MM.1S (cell line): ENCODE data around the gene EMX1.

ENCODE experiments used
- DNase-seq: peaks from one replicate; pipeline ENCODE4 v3.0.0-alpha.2; 2015
- H2AFZ ChIP-seq: fragments of 300-600 bp; sonication (generic); 2 replicates; pipeline ENCODE4 v1.6.0; 2016; ENCODE audit warnings: antibody characterized with exemption, low read length
- H3F3A ChIP-seq: fragments of 300-600 bp; sonication (generic); 2 replicates; pipeline ENCODE4 v1.6.1; 2016; ENCODE audit warnings: mild to moderate bottlenecking, antibody characterized with exemption, low read length, moderate library complexity, mixed read lengths; ENCODE audit not compliant: insufficient read depth
- H3K27ac ChIP-seq: fragments of 300-600 bp; sonication (generic); 2 replicates; pipeline ENCODE4 v1.5.1; 2016; ENCODE audit warnings: mild to moderate bottlenecking, low read length
- H3K27me3 ChIP-seq: fragments of 300-600 bp; sonication (generic); replicated peaks from 2 replicates; pipeline ENCODE4 v1.6.0; 2016; ENCODE audit warnings: low read length; ENCODE audit not compliant: insufficient read depth
- H3K36me3 ChIP-seq: fragments of 300-600 bp; sonication (generic); replicated peaks from 2 replicates; pipeline ENCODE4 v1.6.1; 2016; ENCODE audit warnings: mild to moderate bottlenecking, low read length, mixed read lengths; ENCODE audit not compliant: insufficient read depth
- H3K4me1 ChIP-seq: fragments of 300-600 bp; sonication (generic); 2 replicates; pipeline ENCODE4 v1.6.1; 2016; ENCODE audit warnings: low read length, mixed read lengths
- H3K4me2 ChIP-seq: fragments of 300-600 bp; sonication (generic); 2 replicates; pipeline ENCODE4 v1.6.0; 2016; ENCODE audit warnings: low read depth, low read length
- H3K4me3 ChIP-seq: fragments of 300-600 bp; sonication (generic); 2 replicates; pipeline ENCODE4 v1.5.1; 2016; ENCODE audit warnings: low read length, mixed read lengths
- H3K79me2 ChIP-seq: fragments of 300-600 bp; sonication (generic); 2 replicates; pipeline ENCODE4 v1.6.1; 2016; ENCODE audit warnings: mixed run types, low read length, mixed read lengths
- H3K9ac ChIP-seq: fragments of 300-600 bp; sonication (generic); 2 replicates; pipeline ENCODE4 v1.6.1; 2016; ENCODE audit warnings: low read length, mixed read lengths
- H3K9me2 ChIP-seq: fragments of 300-600 bp; sonication (generic); replicated peaks from 2 replicates; pipeline ENCODE4 v1.6.1; 2016; ENCODE audit warnings: mild to moderate bottlenecking, low read length, mixed read lengths; ENCODE audit not compliant: insufficient read depth
- H3K9me3 ChIP-seq: fragments of 300-600 bp; sonication (generic); replicated peaks from 2 replicates; pipeline ENCODE4 v1.6.1; 2016; ENCODE audit warnings: mild to moderate bottlenecking, low read length, mixed read lengths; ENCODE audit not compliant: insufficient read depth
- H4K20me1 ChIP-seq: fragments of 300-600 bp; sonication (generic); 2 replicates; pipeline ENCODE4 v1.6.1; 2016; ENCODE audit warnings: mild to moderate bottlenecking, low read length, moderate library complexity, mixed read lengths; ENCODE audit not compliant: insufficient read depth
- CTCF ChIP-seq: fragments of 300-600 bp; sonication (generic); IDR thresholded peaks from 2 replicates; pipeline ENCODE4 v1.5.1; 2016; ENCODE audit warnings: antibody characterized with exemption, low read length, mixed read lengths
- EZH2 ChIP-seq: fragments of 300-600 bp; sonication (generic); optimal IDR thresholded peaks from 2 replicates; pipeline ENCODE3; 2017; ENCODE audit warnings: low read depth, mild to moderate bottlenecking, antibody characterized with exemption, low read length, mixed read lengths
- EZH2phosphoT487 ChIP-seq: fragments of 300-600 bp; sonication (generic); IDR thresholded peaks from 2 replicates; pipeline ENCODE4 v1.6.1; 2018; ENCODE audit warnings: antibody characterized with exemption, low read length

Gene EMX1

GRCh38 chr2:72914589-72915319 is 2.6 kb upstream of the EMX1 start:
- no peak overlapping the region for H3K9ac ChIP-seq

GRCh38 chr2:72915320-72915906 is 1.9 kb upstream of the EMX1 start:
- Histone ChIP-seq H3K9me3 (no peaks in the 10 kb centered on the region), H3K4me1 (peaks cover 4% of the 10 kb centered on the region; the same call in 1 of the 2 replicates), H3K27ac (no peak overlapping the region), H3K27me3 (peaks cover 69% of the 10 kb centered on the region), H3K36me3 (no peaks in the 10 kb centered on the region), H3K4me3 (peak overlapping the region; percentile 79), H3K9me2 (no peaks in the 10 kb centered on the region), H3K79me2 (no peaks in the 10 kb centered on the region), H3K4me2 (peak overlapping the region; percentile 100), H3F3A (no peaks in the 10 kb centered on the region), H3K9ac (no peak overlapping the region; the same call in 1 of the 2 replicates), H2AFZ (peak overlapping the region; percentile 93), H4K20me1 (0 out of 2 replicates have a peak, but pooled peaks cover 2% of the 10 kb centered on the region)
- TF ChIP-seq CTCF = no peak
- peak; percentile 76; the same call in 1 of the 2 replicates for TF ChIP-seq EZH2phosphoT487
- TF ChIP-seq EZH2 = peak; percentile 98
- no peak for DNase-seq

More at GRCh38 chr2:72914589-72915319, 2.6 kb upstream of the EMX1 start:
- no peaks in the 10 kb centered on the region for H3K36me3 ChIP-seq
- no peak overlapping the region for H3K4me2 ChIP-seq
- no peaks in the 10 kb centered on the region for H3F3A ChIP-seq
- H3K27me3 ChIP-seq = peaks cover 62% of the 10 kb centered on the region
- H2AFZ ChIP-seq = no peak overlapping the region
- H3K4me1 ChIP-seq = peaks cover 4% of the 10 kb centered on the region; the same call in 1 of the 2 replicates
- H3K9me3 ChIP-seq = no peaks in the 10 kb centered on the region
- H3K27ac ChIP-seq = no peak overlapping the region
- no peaks in the 10 kb centered on the region for H3K79me2 ChIP-seq
- TF ChIP-seq CTCF (no peak), EZH2phosphoT487 (no peak), EZH2 (no peak)
- no peaks in the 10 kb centered on the region for H3K9me2 ChIP-seq
- no peak for DNase-seq
- no peak overlapping the region for H3K4me3 ChIP-seq
- H4K20me1 ChIP-seq = 0 out of 2 replicates have a peak, but pooled peaks cover 2% of the 10 kb centered on the region

- TF ChIP-seq EZH2 (peak; percentile 65), CTCF (no peak)
- H3K27me3 ChIP-seq = peaks cover 76% of the 10 kb centered on the region
- peak overlapping the region; percentile 100 for H3K4me2 ChIP-seq
- H3K4me1 ChIP-seq = peaks cover 4% of the 10 kb centered on the region; the same call in 1 of the 2 replicates
- H2AFZ ChIP-seq = peak overlapping the region; percentile 93
- H4K20me1 ChIP-seq = 0 out of 2 replicates have a peak, but pooled peaks cover 2% of the 10 kb centered on the region
- no peaks in the 10 kb centered on the region for H3F3A ChIP-seq
- H3K4me3 ChIP-seq = peak overlapping the region; percentile 79
- no peaks in the 10 kb centered on the region for H3K36me3 ChIP-seq
- no peaks in the 10 kb centered on the region for H3K79me2 ChIP-seq
- peak; percentile 86 for DNase-seq
- H3K9me3 ChIP-seq = no peaks in the 10 kb centered on the region
- no peaks in the 10 kb centered on the region for H3K9me2 ChIP-seq
- peak overlapping the region; percentile 65; the same call in 1 of the 2 replicates for H3K9ac ChIP-seq
- H3K27ac ChIP-seq = peak overlapping the region; percentile 6; the same call in 1 of the 2 replicates
Observed at GRCh38 chr2:72915907-72916742, 1.2 kb upstream of the EMX1 start.
